ENCODE data around the gene CUL1. TPM values are rescaled to one million over a fixed set of nuclear protein-coding genes. Genes with fewer than 3 reads are reported as not detected.

CUL1 gene
- total RNA-seq, 1 experiment from 2014 or later = 72.3 TPM

DNA sequence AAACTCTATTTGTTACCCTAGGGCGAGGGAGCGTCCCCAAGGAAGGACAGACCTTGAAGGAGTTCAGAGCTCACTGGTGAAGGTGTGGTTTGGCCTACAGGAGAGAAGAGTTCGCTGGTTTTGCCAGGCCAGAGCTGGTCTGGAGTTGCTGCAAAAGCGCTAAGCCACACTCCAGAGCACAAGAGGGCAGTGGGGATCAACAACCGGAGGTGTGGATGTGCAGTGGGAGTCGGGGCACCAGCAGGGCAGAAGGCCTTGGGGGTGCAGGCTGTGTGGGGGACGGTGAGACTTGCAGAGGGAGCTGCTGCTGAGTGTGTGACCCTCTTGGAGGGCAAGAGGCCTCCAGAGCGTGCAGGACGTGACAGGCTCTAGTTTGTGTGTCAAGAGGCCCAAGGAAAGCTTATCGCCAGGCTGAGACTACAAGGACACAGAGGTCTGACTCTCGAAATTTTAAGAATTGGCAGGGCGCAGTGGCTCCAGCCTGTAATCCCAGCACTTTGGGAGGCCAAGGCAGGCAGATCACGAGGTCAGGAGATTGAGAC, 14.3 kb upstream of the CUL1 start:
- Mint-ChIP-seq H3K36me3 (ENCODE audit: insufficient read depth in 1 of 3, low read depth in 3 of 3) (peaks cover 0 to 10% (median 0%) of the 10 kb centered on the region in 3 experiments; a peak in 2 of 7 replicates), H3K9me3 (peaks cover 9 to 17% of the 10 kb centered on the region in 2 experiments), H3K4me3 (no peak overlapping the region), H3K4me1 (no peaks in the 10 kb centered on the region), H3K27me3 (ENCODE audit: low read depth) (no peaks in the 10 kb centered on the region), H3K27ac (peak overlapping the region; percentile 37 to 65 (median 59); a peak in 3 of 7 replicates)
- Histone ChIP-seq H3K23ac (ENCODE audit: insufficient read length, low read depth, low read length) (no peak overlapping the region), H2BK120ac (ENCODE audit: low read depth, low read length, poor library complexity, severe bottlenecking) (no peak overlapping the region), H4K91ac (ENCODE audit: insufficient read length, low read depth, low read length) (no peak overlapping the region), H2AK5ac (ENCODE audit: insufficient read length, low read length) (no peak overlapping the region), H3K9ac (ENCODE audit: extremely low read depth, insufficient read length, low read length) (no peak overlapping the region), H3K27me3 (ENCODE audit: insufficient read depth, low read length) (no peaks in the 10 kb centered on the region), H3K18ac (ENCODE audit: insufficient read length, low read depth, low read length) (no peak overlapping the region), H4K20me1 (ENCODE audit: control insufficient read depth, insufficient read depth, insufficient read length) (no peaks in the 10 kb centered on the region), H2AFZ (ENCODE audit: low read length) (no peak overlapping the region), H2BK20ac (ENCODE audit: low read depth, low read length, poor library complexity, severe bottlenecking) (no peak overlapping the region), H2BK12ac (ENCODE audit: insufficient read length, low read depth, low read length) (no peak overlapping the region), H4K8ac (replicated peaks; ENCODE audit: insufficient read length, low read depth, low read length) (no peak overlapping the region), H2BK15ac (ENCODE audit: low read depth, low read length) (no peak overlapping the region), H3K79me1 (ENCODE audit: insufficient read depth, low read depth, low read length, poor library complexity, severe bottlenecking) (no peaks in the 10 kb centered on the region), H3K4me1 (ENCODE audit: insufficient read depth, low read length) (no peaks in the 10 kb centered on the region), H3K23me2 (ENCODE audit: insufficient read length, low read depth, low read length, poor library complexity, severe bottlenecking) (no peaks in the 10 kb centered on the region), H3K79me2 (ENCODE audit: insufficient read depth, low read length) (no peaks in the 10 kb centered on the region), H3K4me2 (ENCODE audit: insufficient read depth, insufficient read length, low read length) (no peak overlapping the region), H2BK5ac (ENCODE audit: insufficient read length, low read length) (no peak overlapping the region), H4K5ac (ENCODE audit: insufficient read length, low read depth, low read length) (no peak overlapping the region), H3K4ac (ENCODE audit: low read depth, low read length) (no peak overlapping the region), H3T11ph (ENCODE audit: low read length) (no peak overlapping the region), H3K14ac (ENCODE audit: insufficient read depth, low read length) (no peak overlapping the region), H3K56ac (ENCODE audit: insufficient read length, low read depth, low read length) (no peak overlapping the region), H3K27ac (ENCODE audit: insufficient read length, low read depth, low read length) (no peak overlapping the region), H3K9me3 (ENCODE audit: control insufficient read depth, low read depth, low read length) (no peaks in the 10 kb centered on the region)
- WGBS (ENCODE audit: extremely low coverage, insufficient read length, low lambda C conversion rate) = no CpG with 5 or more reads among the region's 13 CpGs
- TF ChIP-seq, protein P1, sequence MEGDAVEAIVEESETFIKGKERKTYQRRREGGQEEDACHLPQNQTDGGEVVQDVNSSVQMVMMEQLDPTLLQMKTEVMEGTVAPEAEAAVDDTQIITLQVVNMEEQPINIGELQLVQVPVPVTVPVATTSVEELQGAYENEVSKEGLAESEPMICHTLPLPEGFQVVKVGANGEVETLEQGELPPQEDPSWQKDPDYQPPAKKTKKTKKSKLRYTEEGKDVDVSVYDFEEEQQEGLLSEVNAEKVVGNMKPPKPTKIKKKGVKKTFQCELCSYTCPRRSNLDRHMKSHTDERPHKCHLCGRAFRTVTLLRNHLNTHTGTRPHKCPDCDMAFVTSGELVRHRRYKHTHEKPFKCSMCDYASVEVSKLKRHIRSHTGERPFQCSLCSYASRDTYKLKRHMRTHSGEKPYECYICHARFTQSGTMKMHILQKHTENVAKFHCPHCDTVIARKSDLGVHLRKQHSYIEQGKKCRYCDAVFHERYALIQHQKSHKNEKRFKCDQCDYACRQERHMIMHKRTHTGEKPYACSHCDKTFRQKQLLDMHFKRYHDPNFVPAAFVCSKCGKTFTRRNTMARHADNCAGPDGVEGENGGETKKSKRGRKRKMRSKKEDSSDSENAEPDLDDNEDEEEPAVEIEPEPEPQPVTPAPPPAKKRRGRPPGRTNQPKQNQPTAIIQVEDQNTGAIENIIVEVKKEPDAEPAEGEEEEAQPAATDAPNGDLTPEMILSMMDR (conservative IDR thresholded peaks at IDR 0.05) = no peak
- DNase-seq = no peak
